HG03066 (cell line): Measurements from ENCODE around the gene CARNS1.
"Not testable (repeated sequence)": the region's sequence is repeated elsewhere in the genome, so short reads cannot be mapped to it uniquely, and the experiment has no call there.

Experiments
- ATAC-seq: cut with Tn5 transposase; IDR thresholded peaks from one replicate; pipeline ENCODE4 v1.9.1; 2021; ENCODE audit warnings: low read depth; ENCODE audit not compliant: unreplicated experiment

The CARNS1 gene

DNA sequence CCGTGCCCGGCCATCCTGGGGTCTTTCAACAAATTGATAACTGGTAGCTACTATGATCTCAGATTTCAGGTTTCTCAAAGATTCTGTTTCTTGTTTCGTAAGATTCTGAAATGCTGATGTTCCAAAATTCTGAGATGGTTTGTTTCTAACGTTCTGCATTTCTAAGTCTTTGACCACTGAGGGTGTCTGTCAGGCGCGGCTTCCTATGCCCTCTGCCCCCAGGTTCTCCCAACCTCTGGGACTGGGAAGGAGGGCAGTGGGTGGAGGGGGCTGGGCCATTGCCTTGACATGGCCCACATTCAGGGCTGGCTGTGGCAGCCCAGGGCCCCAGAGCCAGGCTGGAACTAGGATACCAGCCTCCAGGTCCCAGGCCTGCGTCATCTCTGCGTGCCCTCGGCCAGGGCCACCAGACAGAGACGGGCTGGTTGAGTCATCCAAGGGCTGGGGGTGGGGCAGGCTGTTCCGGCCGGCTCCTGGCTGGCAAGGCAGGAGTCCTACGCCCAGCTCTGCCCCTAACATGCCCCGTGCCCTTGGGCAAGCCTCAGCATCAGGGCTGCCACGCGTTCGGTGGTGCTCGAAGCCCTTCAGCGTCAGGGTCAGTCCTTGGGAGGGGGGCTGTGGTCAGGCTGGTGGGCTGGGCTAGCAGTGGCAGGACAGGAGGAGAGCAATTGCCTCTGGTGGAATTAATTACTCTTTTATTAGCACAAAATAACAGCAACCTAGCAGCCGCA is 48.4 kb downstream of the CARNS1 start:
- ATAC-seq = no peak

DNA sequence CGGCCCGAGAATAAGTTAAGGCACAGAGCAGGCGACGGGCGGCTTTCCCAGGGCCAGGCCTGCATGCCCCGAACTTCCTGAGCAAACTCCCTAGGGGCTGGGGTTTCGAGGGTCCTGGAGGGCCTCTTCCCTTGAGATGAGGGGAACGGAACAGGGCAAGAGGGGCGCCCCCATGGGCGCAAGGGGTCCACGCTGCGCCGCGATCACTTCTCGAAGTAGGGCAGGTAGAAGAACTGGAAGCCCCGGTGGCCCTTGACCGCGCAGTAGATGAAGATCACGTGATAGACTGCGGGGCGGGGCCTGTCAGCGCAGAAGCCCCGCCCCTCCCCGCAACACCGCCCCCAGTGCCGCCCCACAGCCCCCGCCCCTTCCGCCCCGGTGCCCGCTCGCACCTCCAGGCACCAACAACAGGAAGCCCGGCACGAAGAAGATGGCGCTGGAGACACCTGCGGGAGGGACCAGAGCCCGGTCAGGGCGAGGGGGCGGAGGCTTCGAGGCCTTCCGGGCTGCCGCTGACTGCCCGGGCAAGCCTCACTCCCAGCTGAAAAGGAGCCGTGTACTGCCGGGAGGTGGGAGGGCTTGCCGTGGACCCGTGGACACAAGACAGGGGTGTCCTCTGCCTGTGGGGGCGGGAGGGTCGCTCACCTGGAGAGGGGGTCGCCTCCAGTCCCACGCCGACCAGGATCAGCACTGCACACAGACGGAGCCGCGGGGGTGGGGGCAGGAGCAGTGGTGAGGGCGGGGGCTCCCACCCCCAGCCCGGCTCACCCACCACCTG is 49.1 kb downstream of the CARNS1 start:
- ATAC-seq = peak; percentile 49

DNA sequence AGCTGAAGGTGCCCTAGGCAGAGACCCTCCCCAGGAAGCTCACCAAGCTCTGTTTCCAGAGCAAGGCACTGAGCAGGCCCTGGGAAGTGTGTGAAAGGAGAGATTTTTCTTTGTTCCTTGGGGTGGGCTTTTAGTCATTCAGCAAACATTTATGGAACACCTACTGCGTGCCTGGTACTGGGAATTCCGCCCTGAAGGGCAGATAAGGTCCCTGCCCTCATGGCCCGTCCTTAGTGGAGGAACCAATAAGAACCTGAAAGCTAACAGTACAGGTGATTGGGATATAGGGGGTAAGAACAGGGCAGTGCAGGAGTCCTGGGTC is 49.7 kb downstream of the CARNS1 start:
- ATAC-seq = no peak

DNA sequence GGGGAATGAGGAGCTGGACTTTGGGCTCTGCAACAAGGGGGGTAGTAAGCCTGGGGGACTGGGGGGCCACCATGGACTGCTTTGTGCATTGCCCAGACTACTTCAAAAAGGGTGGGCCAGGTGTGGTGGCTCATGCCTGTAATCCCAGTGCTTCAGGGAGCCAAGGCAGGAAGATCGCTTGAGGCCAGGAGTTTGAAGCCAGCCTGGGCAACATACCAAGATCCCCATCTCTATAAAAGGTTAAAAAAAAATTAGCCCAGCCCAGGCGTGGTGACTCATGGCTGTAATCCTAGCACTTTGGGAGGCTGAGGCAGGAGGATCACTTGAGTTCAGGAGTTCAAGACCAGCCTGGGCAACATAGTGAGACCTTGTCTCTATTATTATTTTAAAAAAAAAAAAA is 50.1 kb downstream of the CARNS1 start:
- ATAC-seq = not testable (repeated sequence)

DNA sequence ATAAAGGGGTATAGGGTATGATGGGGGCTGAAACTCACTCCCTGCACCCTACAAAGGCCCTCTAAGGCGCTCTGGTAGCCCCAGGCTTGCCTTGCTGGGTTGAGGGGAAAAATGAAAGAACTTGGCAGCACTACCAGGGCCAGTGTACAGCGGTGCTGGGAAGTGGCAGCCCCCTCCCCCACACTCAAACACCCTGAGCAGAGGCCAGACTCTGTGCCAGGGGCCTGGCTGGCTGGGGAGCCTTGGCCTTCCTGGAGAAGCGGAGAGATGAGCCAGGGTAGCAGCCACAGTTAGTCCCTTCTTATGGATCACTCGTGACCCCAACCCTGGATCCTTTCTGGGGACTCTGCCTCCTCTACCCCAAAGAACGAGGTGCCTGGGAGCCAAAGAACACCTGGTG is 50.9 kb downstream of the CARNS1 start:
- ATAC-seq = no peak

DNA sequence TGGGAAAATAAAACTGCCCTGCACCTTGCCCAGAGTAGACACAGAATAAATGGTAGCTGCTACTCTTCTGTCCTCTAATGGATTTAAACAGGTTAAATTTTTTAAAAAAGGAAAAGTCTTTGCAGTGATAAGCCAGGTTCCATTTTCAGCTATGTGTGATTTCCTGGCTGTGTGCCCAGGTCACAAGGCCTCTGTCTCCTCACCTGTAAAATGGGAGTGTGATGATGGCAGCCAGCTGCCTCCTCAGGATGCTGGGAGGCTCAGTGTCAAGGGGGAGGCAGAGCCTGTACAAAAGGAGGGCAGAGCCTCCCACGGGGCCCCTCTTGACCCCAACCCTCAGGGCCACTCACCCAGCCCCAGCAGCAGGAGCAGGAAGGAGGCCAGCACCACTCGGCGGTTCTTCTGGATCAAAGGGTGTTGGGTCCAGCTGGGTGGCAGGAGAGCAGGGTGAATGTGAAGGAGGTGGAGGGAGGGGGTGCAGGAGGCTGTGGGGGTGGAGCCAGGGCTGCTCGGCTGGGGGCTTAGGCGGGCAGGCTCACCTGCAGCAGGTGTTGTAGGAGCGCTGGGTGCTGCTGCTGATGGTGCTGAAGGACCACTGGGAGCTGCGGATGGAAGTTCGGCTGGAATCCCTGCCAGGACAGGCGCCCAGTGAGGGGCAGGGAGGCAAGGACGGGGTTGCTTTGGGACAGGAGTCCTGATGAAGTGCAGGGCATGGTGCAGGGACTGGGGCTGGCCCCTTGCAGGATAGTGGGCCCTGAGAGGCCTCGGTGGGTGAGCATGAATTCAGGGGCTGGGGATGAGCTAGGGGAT is 51.7 kb downstream of the CARNS1 start:
- ATAC-seq = no peak

DNA sequence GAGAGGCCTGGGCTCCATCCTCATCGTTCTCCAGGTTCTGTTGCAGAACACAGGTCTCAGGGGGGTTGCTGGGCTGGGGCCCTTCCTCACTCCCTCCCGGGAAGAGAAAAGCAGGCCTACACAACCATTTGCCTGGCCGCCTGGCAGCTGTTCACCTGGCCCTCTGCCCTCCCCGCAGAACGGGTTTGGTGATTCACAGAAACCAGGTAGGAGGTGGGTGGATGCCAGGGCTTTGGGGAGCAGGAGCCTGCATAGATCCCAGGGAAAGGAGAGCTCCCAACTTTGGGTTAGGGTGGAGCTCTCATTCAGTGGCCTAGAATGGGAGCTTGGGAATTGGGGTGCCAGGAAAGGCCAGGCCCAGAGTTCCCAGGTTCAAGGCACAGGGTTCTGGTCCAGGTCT is 52.6 kb downstream of the CARNS1 start:
- ATAC-seq = no peak

DNA sequence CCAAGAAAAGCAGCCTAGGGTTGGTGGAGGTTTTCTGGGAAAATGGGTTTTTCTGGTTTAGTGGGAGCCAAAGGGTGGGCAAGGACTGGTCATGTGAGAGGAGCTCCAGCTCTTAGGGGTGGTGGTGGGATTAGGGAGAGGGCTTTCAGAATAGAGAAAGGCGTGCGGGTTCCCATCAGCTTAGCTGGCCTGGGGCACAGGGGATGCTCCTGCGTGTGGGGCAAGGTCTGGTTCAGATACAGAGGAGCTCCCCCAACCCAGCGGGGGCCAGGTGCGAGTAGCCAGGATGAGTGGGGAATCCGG is 52.9 kb downstream of the CARNS1 start:
- ATAC-seq = no peak

DNA sequence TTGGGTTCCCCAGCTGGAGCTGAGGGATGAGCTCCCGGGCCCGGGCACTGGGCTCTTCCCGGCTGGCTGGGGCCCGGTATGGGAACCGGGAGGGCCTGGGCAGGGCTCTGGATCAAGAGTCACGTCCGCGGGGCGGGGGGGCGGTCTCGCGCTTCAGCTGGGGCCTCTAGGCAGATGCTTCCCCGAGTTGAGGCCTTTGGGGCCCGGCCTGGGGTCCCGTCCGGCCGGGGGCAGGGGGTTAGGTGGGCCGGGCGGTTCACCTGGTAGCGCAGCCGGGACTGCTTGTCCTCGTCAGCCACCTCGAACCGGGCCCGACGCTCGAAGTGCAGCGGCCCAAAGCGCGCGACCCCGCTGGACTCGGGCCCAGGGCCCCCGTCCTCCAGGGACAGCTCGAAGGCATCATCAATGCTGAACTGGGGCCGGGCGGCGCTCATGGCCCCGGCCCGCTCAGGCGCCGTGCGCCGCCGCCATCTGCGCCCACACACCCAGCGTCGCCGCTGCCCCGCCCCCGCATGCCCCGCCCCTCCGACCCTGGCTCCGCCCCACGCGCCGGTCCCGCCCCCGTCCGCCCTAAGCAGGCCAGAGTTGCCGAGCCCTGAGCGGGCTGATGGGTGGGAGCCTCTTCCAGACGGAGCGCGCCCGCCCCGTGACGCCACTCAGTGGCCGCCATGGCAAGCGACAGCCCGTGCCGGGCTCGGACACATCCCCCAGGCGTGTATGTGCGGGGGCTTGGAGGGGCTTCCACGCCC is 53.5 kb downstream of the CARNS1 start, which contains the start of gene TMEM134:
Gene TMEM134, minus strand, starts transcription at position 493 of the 749 bp plus-strand sequence. Its CDS starts 59 bp downstream, at position 434.
- peak; percentile 54 for ATAC-seq

DNA sequence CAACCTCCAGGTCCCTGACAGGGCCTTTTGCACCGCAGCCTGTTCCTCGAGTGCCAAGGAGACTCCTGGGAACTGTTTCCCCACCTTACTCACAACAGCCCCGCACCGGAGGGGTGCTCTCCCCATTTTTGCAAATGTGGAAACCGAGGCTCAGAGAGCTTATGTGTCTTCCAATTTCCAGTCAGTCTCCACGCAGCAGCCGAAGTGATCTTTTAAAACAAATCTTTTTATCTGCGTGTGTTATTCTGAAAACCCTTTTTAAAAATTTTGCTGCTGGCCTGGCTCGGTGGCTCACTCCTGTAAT is 54.0 kb downstream of the CARNS1 start:
- no peak for ATAC-seq

DNA sequence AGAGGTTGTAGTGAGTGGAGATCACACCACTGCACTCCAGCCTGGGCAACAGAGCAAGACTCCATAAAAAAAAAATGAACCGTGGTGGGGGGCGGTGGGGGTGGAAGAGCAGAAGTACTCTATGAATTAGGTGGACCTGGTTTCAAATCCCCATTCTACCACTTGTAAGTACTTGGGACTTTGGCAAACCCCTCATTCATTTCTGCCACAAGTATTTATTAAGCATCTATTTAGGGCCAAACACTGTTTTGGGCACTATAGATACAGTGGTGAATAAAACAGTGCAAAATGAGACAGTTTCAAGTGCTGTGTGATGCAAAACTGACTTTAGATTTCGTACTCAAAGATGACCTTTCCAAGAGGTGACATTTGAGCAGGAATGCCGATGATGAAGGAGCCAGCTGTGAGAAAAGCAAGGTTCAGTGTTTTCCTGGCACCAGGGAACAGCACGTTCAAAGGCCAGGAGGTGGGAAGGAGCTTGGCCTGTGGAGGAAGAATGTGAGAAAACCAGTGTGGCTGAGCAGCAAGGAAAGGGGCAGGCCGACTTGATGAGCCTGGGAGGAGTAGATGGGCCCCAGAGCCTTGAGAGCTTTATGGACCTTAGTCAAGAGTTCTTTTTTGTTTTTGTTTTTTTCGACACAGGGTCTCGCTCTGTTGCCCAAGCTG is 55.0 kb downstream of the CARNS1 start:
- ATAC-seq = no peak

DNA sequence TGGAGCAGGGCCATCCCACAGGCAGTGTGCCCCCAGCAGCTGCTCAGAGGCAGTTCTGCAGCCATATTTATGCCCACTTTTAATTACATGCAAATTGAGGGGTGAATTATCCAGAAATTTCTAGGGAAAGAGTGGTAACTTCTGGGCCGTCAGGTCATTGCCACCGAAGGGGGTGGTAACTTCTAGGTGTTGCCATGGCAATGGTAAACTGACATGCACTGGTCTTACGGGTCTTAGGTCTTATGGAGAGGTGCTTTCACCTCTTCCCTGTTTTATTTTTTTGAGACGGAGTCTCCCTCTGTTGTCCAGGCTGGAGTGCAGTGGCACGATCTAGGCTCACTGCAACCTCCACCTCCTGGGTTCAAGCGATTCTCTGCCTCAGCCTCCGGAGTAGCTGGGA is 57.4 kb downstream of the CARNS1 start:
- ATAC-seq = no peak
